GM10248 (cell line): ENCODE data around the gene RAB6D.
"Not testable (repeated sequence)": the region's sequence is repeated elsewhere in the genome, so short reads cannot be mapped to it uniquely, and the experiment has no call there.

Experiments
- CTCF ChIA-PET: fragments of 300-600 bp; sonication (Branson Sonifier 250); formaldehyde crosslinking; extraction: SDS; loops from one replicate; lab custom pipeline; 2021; ENCODE audit warnings: antibody characterized with exemption; lab: Yijun Ruan, JAX
- POLR2A ChIA-PET: fragments of 350-650 bp; sonication (Branson Sonifier 250); formaldehyde crosslinking; extraction: SDS; loops from one replicate; lab custom pipeline; 2020; ENCODE audit warnings: antibody characterized with exemption; lab: Yijun Ruan, JAX
- DNase-seq: peaks from one replicate; pipeline ENCODE4 v3.0.0; 2012; ENCODE audit errors: extremely low spot score
- CTCF ChIP-seq: IDR thresholded peaks from 2 replicates; pipeline ENCODE4 v1.5.1; 2012; ENCODE audit warnings: mild to moderate bottlenecking, low read depth; ENCODE audit errors: extremely low read depth, missing control alignments, control extremely low read depth

RAB6D gene

GRCh38 chr2:131389657-131390056 is 25.7 kb upstream of the RAB6D start:
- DNase-seq, result no peak
- ChIA-PET CTCF (no interaction called here), POLR2A (no interaction called here)
- TF ChIP-seq CTCF, result no peak

GRCh38 chr2:131388834-131389233 is 24.9 kb upstream of the RAB6D start:
- DNase-seq, POLR2A ChIA-PET, CTCF ChIA-PET: not testable (repeated sequence)

GRCh38 chr2:131373111-131373510 is 9.1 kb upstream of the RAB6D start:
- CTCF ChIA-PET, DNase-seq, POLR2A ChIA-PET: not testable (repeated sequence)

GRCh38 chr2:131369954-131370353 is 6.0 kb upstream of the RAB6D start:
- no peak for TF ChIP-seq CTCF
- POLR2A ChIA-PET, result no interaction called here
- no peak for DNase-seq
- CTCF ChIA-PET, result no interaction called here

- POLR2A ChIA-PET, DNase-seq, CTCF ChIA-PET: not testable (repeated sequence)
Measured at GRCh38 chr2:131368493-131369066, 4.6 kb upstream of the RAB6D start.

GRCh38 chr2:131367352-131367751 is 3.4 kb upstream of the RAB6D start:
- ChIA-PET POLR2A (no interaction called here), CTCF (no interaction called here)
- TF ChIP-seq CTCF, result no peak
- DNase-seq, result no peak

- POLR2A ChIA-PET, result no interaction called here
- TF ChIP-seq CTCF, result no peak
- CTCF ChIA-PET, result no interaction called here
Measured at GRCh38 chr2:131366643-131367042, 2.7 kb upstream of the RAB6D start.

GRCh38 chr2:131365452-131365851 is 1.5 kb upstream of the RAB6D start:
- DNase-seq, result no peak
- TF ChIP-seq CTCF, result no peak
- ChIA-PET CTCF (no interaction called here), POLR2A (no interaction called here)

More at GRCh38 chr2:131366643-131367042, 2.7 kb upstream of the RAB6D start:
- DNase-seq, result no peak

GRCh38 chr2:131363213-131363612 is 755 bp downstream of the RAB6D start:
- DNase-seq, CTCF ChIA-PET, POLR2A ChIA-PET: not testable (repeated sequence)

- POLR2A ChIA-PET, CTCF ChIA-PET, DNase-seq: not testable (repeated sequence)
Measured at GRCh38 chr2:131361773-131362172, 2.2 kb downstream of the RAB6D start.

DNA sequence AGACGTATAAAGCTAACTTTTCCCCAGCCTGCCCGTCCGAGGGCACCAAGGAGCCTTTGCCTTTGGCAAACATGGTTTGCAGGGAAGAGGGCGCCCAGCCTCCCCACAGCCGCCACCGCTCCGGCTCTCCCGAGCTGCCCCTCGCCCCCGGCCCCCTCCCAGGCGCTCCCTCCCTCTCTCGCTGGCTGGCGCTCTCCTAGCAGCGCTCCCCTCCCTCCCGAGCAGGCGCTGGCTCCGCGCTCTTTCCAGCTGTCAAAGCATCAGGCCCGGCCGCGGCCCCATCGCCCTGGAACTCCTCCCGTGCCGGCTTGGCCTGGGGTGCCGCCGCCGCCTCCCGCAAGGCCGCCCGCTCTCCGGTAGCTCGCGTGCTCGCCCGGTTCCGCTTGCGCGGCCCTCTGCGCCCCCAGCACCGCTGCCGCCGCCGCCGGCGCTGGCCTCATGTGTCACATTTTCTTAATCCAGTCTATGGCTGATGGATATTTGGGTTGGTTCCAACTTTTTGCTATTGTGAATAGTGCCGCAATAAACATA is 10.7 kb downstream of the RAB6D start:
- POLR2A ChIA-PET, CTCF ChIA-PET, DNase-seq: not testable (repeated sequence)
